Spleen (tissue), 11 donors: ENCODE measurements around the gene UBA3. TPM values are rescaled to one million over a fixed set of nuclear protein-coding genes. Genes with fewer than 3 reads are reported as not detected.

Experiments
- DNase-seq: peaks from one replicate; pipeline ENCODE4 v3.0.0-alpha.2; 2020
- H3K27ac ChIP-seq, 8 donors: fragments of 200-600 bp; sonication (generic) in 7 of 8; 1 replicate in 4 of 8; 2 replicates in 4 of 8; pipeline versions ENCODE4 v1.5.0 to v1.8.0; 2016 to 2021; ENCODE audit warnings: inconsistent platforms in 4 of 8, mild to moderate bottlenecking in 4 of 8, moderate library complexity in 1 of 8
- H3K27me3 ChIP-seq, 7 donors: fragments of 200-600 bp; sonication (generic) in 6 of 7; replicated peaks in 1 of 7; 1 replicate in 4 of 7; 2 replicates in 3 of 7; pipeline versions ENCODE4 v1.5.0 to v1.8.0; 2016 to 2021; ENCODE audit warnings: inconsistent platforms in 3 of 7, mild to moderate bottlenecking in 1 of 7
- H3K36me3 ChIP-seq, 6 donors: fragments of 200-600 bp; sonication (generic) in 5 of 6; 1 replicate in 4 of 6; 2 replicates in 2 of 6; pipeline versions ENCODE4 v1.5.0 to v1.8.0; 2016 to 2021; ENCODE audit warnings: inconsistent platforms in 2 of 6
- H3K4me1 ChIP-seq, 6 donors: fragments of 200-600 bp; sonication (generic) in 5 of 6; 1 replicate in 3 of 6; 2 replicates in 3 of 6; pipeline versions ENCODE4 v1.5.0 to v1.8.0; 2016 to 2021; ENCODE audit warnings: inconsistent platforms in 3 of 6
- H3K4me3 ChIP-seq, 8 donors: fragments of 200-600 bp; sonication (generic) in 7 of 8; 1 replicate in 4 of 8; 2 replicates in 4 of 8; pipeline versions ENCODE4 v1.5.0 to v1.8.0; 2016 to 2021; ENCODE audit warnings: inconsistent platforms in 4 of 8, mild to moderate bottlenecking in 4 of 8, moderate library complexity in 2 of 8
- H3K9me3 ChIP-seq, 8 donors: fragments of 200-600 bp; sonication (generic) in 7 of 8; 1 replicate in 4 of 8; 2 replicates in 4 of 8; pipeline versions ENCODE4 v1.5.0 to v1.8.0; 2016 to 2021; ENCODE audit warnings: inconsistent platforms in 4 of 8
- POLR2A ChIP-seq, 3 donors: fragments of 450-650 bp; IDR thresholded peaks; one replicate each; pipeline ENCODE4 v1.5.1; 2017; ENCODE audit warnings: antibody characterized with exemption in 3 of 3, mild to moderate bottlenecking in 1 of 3
- POLR2AphosphoS5 ChIP-seq, 3 donors: sonication (generic); formaldehyde crosslinking; IDR thresholded peaks; one replicate each; pipeline ENCODE4 v1.5.1; 2017; ENCODE audit warnings: antibody characterized with exemption in 3 of 3
- WGBS, 5 donors: extraction: QIAGEN DNeasy Blood & Tissue Kit in 3 of 5; methylation state at CpG; one replicate each; pipeline versions ENCODE4 v1.1.5 to v1.1.7; 2013 to 2018; 5-methylcytosine and 5-hydroxymethylcytosine counted together
- intact Hi-C: fragments of 100-400 bp; cut with DNase I; formaldehyde crosslinking; loops from one replicate; pipeline ENCODE4 v1.15.0; 2023; ENCODE audit warnings: low total_unique reads
- polyA plus RNA-seq, 3 donors: library from polyadenylated mRNA; stranded (reverse); fragments of 200-250 nt; gene quantifications; one replicate each; pipeline ENCODE4 v1.2.1, GENCODE V29; 2013
- total RNA-seq, 7 donors: library from RNA; depleted of rRNA in 3 of 7; stranded (reverse); fragments of >200 nt in 3 of 7; fragmentation: NEBNext Ultra II Directional in 4 of 7; extraction: Animal tissue kit (Norgen Biotek cat#: 25700) in 4 of 7; gene quantifications; one replicate each; pipeline versions ENCODE4 v1.1.0 to v1.2.1, GENCODE V29; 2016 to 2021
- TF ChIP-seq, protein P1 (sequence below), 11 experiments: fragments of 200-600 bp in 7 of 11; fragments of 450-650 bp in 4 of 11; sonication (generic) in 4 of 11; IDR thresholded peaks in 8 of 11; conservative IDR thresholded peaks in 3 of 11; 1 replicate in 7 of 11; 2 replicates in 4 of 11; pipeline versions ENCODE4 v1.4.0 to v1.8.0; 2016 to 2021; ENCODE audit warnings: antibody characterized with exemption in 11 of 11, inconsistent platforms in 4 of 11, mild to moderate bottlenecking in 1 of 11
- donor health status: healthy with polysubstance abuse.
- donor health status: DM: no; HTN: no; CAD: no; lungs with moderate emphysema.
- donor health status: DM: no; HTN: no; CAD: no.
- donor health status: Bipolar disorder and iron deficiency.
- donor health status: healthy.
- donor health status: DM: no; HTN: no; CAD: no.
- donor health status: DM: yes; HTN: yes; CAD: no.

UBA3 gene
- total and polyA plus RNA-seq, 10 donors, result 50.2 to 101 (median 63.9) TPM

DNA sequence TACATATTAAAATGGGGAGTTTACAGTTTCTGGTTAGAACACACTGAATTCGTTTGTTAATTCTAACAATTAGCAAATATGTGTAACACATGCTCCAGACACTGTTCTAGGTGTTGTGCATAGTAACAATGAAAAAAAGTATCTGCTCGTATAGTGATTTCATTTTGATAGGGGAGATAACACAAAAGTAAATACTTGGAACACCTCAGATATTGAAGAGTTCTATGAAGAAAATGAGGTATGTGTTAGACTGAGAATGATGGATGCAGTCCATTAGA is 21.3 kb downstream of the UBA3 start:
- 78 to 88% (median 82%) methylated on average over 2 of the region's 2 CpGs for WGBS, 5 donors
- intact Hi-C loops, result no loop called here
- TF ChIP-seq POLR2A (IDR thresholded peaks at IDR 0.05), result no peak
- no peak for TF ChIP-seq POLR2AphosphoS5 (IDR thresholded peaks at IDR 0.05)
- TF ChIP-seq, protein P1, sequence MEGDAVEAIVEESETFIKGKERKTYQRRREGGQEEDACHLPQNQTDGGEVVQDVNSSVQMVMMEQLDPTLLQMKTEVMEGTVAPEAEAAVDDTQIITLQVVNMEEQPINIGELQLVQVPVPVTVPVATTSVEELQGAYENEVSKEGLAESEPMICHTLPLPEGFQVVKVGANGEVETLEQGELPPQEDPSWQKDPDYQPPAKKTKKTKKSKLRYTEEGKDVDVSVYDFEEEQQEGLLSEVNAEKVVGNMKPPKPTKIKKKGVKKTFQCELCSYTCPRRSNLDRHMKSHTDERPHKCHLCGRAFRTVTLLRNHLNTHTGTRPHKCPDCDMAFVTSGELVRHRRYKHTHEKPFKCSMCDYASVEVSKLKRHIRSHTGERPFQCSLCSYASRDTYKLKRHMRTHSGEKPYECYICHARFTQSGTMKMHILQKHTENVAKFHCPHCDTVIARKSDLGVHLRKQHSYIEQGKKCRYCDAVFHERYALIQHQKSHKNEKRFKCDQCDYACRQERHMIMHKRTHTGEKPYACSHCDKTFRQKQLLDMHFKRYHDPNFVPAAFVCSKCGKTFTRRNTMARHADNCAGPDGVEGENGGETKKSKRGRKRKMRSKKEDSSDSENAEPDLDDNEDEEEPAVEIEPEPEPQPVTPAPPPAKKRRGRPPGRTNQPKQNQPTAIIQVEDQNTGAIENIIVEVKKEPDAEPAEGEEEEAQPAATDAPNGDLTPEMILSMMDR (IDR thresholded peaks at IDR 0.05 in 8 of 11, conservative IDR thresholded peaks at IDR 0.05 in 3 of 11), result no peak
- Histone ChIP-seq H3K36me3 (peaks cover 8 to 100% (median 56%) of the 10 kb centered on the region in 6 donors), H3K27ac (peak overlapping the region; percentile 55 to 82 (median 74)), H3K27me3 (no peaks in the 10 kb centered on the region), H3K4me1 (peaks cover 6 to 42% (median 18%) of the 10 kb centered on the region in 6 donors), H3K4me3 (no peak overlapping the region), H3K9me3 (no peaks in the 10 kb centered on the region)
- no peak for DNase-seq

DNA sequence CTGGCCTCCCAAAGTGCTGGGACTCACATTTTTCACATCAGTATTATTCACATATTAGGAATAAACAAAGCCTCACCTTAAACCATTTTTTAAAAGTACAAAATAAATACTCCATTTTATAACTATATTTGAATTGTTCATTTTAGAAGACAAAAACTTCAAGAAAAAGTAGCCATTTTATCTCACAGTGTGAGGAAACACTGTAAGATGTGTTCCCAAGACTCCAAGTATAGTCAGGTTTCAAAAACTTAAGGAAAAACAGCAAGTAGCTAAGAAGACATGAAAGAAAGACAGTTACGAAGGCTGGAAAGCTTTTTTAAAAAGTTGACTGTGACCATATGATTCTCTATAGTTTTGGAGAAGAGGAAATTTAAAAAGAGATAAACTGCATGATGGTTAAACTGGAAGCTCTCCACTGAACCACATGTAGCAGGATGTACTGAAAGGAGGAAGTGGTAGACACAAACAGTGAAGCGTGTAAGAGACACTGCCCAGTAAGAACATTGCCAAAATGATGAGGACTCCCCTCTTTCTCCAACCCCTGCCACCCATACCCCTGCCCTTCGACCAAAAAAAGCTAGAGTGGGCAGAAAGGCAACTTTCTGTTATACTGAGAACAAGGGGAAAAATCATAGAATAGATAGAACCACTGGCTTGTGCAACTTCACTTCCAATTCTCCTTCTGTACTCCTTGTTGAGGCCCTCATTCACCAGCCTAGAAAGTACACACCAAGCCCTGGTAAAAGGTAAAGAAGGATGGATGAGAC is 21.8 kb downstream of the UBA3 start:
- no peak for DNase-seq
- Histone ChIP-seq H3K36me3 (peaks cover 8 to 99% (median 53%) of the 10 kb centered on the region in 6 donors), H3K27ac (peak overlapping the region; percentile 55 to 82 (median 74)), H3K4me1 (peaks cover 6 to 36% (median 18%) of the 10 kb centered on the region in 6 donors), H3K9me3 (no peaks in the 10 kb centered on the region), H3K27me3 (no peaks in the 10 kb centered on the region), H3K4me3 (no peak overlapping the region)
- intact Hi-C loops, result no loop called here
- TF ChIP-seq POLR2A (IDR thresholded peaks at IDR 0.05), result peak in 1 of 3 donors; percentile 5
- TF ChIP-seq, protein P1 (IDR thresholded peaks at IDR 0.05 in 8 of 11, conservative IDR thresholded peaks at IDR 0.05 in 3 of 11), result no peak
- peak in 1 of 3 donors; percentile 34 for TF ChIP-seq POLR2AphosphoS5 (IDR thresholded peaks at IDR 0.05)
- WGBS, 5 donors, result 26 to 44% (median 28%) methylated on average over 3 of the region's 3 CpGs

DNA sequence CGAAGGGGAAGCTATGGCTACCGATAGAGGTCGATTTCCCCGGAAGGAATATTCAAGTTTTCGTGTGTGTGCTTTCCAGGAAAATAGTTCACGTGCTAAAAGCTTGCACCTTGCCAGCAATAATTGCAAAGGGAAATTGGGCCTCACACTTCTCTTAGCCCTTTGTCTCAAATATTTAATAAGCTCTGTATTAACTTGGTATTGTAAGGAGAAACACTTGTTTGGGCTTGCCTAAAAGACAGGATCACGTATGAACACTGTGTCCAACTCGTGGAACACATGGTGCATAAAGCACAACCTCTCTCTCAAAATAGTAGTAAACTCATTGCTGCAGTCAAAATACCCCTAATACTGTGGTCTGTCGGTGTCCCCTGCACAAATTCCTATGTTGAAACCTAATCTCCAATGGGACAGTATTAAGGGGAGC is 27.7 kb downstream of the UBA3 start:
- DNase-seq, result no peak
- H3K27me3 ChIP-seq, result no peaks in the 10 kb centered on the region
- H3K27ac ChIP-seq, result peak overlapping the region; percentile 90 to 98 (median 97)
- H3K4me3 ChIP-seq, result peak overlapping the region; percentile 69 to 96 (median 88)
- 10 to 16% (median 14%) methylated on average over 9 of the region's 9 CpGs for WGBS, 5 donors
- intact Hi-C loops, result no loop called here
- TF ChIP-seq POLR2A (IDR thresholded peaks at IDR 0.05), result no peak
- TF ChIP-seq, protein P1 (IDR thresholded peaks at IDR 0.05 in 8 of 11, conservative IDR thresholded peaks at IDR 0.05 in 3 of 11), result no peak
- no peak for TF ChIP-seq POLR2AphosphoS5 (IDR thresholded peaks at IDR 0.05)
- H3K4me1 ChIP-seq, result peaks cover 25 to 57% (median 44%) of the 10 kb centered on the region in 6 donors
- H3K36me3 ChIP-seq, result peaks cover 3 to 59% (median 29%) of the 10 kb centered on the region in 6 donors
- H3K9me3 ChIP-seq, result no peaks in the 10 kb centered on the region

DNA sequence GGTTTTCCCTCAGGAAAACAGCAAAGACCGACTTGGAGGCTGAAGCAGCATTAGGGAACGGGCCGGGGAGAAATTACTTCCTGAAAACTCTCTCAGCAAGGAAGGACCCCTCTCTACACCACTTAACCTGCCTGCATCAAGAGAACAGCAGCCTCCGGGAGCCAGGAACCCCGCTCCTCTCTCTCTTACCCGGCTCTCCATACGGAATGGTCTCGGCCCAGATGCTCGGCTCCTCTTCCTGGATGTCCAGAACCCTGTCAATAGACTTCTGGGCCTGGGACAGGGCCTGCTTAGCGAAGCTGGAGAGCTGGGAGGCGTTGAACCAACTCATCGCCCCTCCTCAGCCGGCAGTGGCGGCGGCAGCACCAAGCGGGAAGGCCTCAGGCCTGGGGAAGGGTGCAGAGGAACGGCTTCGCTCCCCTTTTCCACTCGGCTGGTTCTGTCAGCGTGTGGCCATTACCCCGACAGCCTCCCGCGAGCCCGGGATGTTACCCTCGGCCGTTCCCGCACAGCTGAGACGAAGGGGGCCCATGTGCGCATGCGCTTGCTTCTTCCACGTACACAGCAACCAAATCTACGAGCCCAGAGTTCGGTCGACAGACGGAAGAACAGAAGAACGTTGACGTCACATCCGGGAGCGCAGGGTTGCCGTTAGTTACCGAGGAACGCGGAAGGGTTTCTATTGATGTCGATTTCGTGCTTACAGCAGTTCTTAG is 28.3 kb downstream of the UBA3 start, which contains the start of gene TMF1:
Gene TMF1 (minus strand): TSS at position 578 of the 716 bp plus-strand sequence. CDS start 247 bp downstream, at position 331.
- Histone ChIP-seq H3K27me3 (no peaks in the 10 kb centered on the region), H3K4me1 (peaks cover 29 to 57% (median 49%) of the 10 kb centered on the region in 6 donors), H3K4me3 (peak within 1 kb of the TSS; percentile 69 to 96 (median 88)), H3K27ac (peak within 1 kb of the TSS; percentile 90 to 98 (median 97)), H3K9me3 (no peaks in the 10 kb centered on the region), H3K36me3 (peaks cover 5 to 59% (median 32%) of the 10 kb centered on the region in 6 donors)
- TF ChIP-seq POLR2AphosphoS5 (IDR thresholded peaks at IDR 0.05) (peak; percentile 97 to 98 (median 97)), POLR2A (IDR thresholded peaks at IDR 0.05) (peak in 2 of 3 donors; percentile 40 to 77)
- TF ChIP-seq, protein P1 (IDR thresholded peaks at IDR 0.05 in 8 of 11, conservative IDR thresholded peaks at IDR 0.05 in 3 of 11), result peak in 2 of 11 experiments; percentile 20 to 31
- intact Hi-C loops, result no loop called here
- DNase-seq, result peak; percentile 99
- WGBS, 5 donors, result 0 to 1% (median 0%) methylated on average over 24 to 45 of the region's 45 CpGs
